ENCODE data around the gene TKT. TPM values are rescaled to one million over a fixed set of nuclear protein-coding genes. Genes with fewer than 3 reads are reported as not detected.
A peak's percentile ranks its signal among the peaks of the same experiment; 100 is the strongest.
"Not testable (repeated sequence)": the region's sequence is repeated elsewhere in the genome, so short reads cannot be mapped to it uniquely, and the experiment has no call there.

The TKT gene
- total RNA-seq, 2 donors from 2014 or later = 48.8 to 62.8 TPM

GRCh38 chr3:53278667-53279066, 22.8 kb upstream of the TKT start:
- no peak overlapping the region for H3K4me3 ChIP-seq
- H3K27ac ChIP-seq = no peak overlapping the region
- H3K36me3 ChIP-seq = peaks cover under 1% of the 10 kb centered on the region
- DNase-seq (ENCODE audit: low spot score) = no peak
- H3K4me1 ChIP-seq = no peaks in the 10 kb centered on the region
- H3K27me3 ChIP-seq = no peaks in the 10 kb centered on the region
- no peak for TF ChIP-seq CTCF (IDR thresholded peaks at IDR 0.05)
- H3K9me3 ChIP-seq = no peaks in the 10 kb centered on the region

GRCh38 chr3:53274938-53275605, 19.2 kb upstream of the TKT start:
- no peak overlapping the region for H3K27ac ChIP-seq
- peaks cover 0 to 11% of the 10 kb centered on the region in 2 donors for H3K4me1 ChIP-seq
- no peak for TF ChIP-seq CTCF (IDR thresholded peaks at IDR 0.05)
- H3K4me3 ChIP-seq = no peak overlapping the region
- H3K9me3 ChIP-seq = no peaks in the 10 kb centered on the region
- H3K27me3 ChIP-seq = no peaks in the 10 kb centered on the region
- no peak for DNase-seq (ENCODE audit: low spot score)
- no peaks in the 10 kb centered on the region for H3K36me3 ChIP-seq

GRCh38 chr3:53273146-53273670, 17.4 kb upstream of the TKT start:
- TF ChIP-seq CTCF (IDR thresholded peaks at IDR 0.05) = no peak
- H3K4me1 ChIP-seq = peaks cover 0 to 24% of the 10 kb centered on the region in 2 donors
- no peaks in the 10 kb centered on the region for H3K27me3 ChIP-seq
- no peaks in the 10 kb centered on the region for H3K36me3 ChIP-seq
- DNase-seq (ENCODE audit: low spot score) = no peak
- H3K27ac ChIP-seq = no peak overlapping the region
- H3K4me3 ChIP-seq = no peak overlapping the region
- H3K9me3 ChIP-seq = no peaks in the 10 kb centered on the region

GRCh38 chr3:53269888-53270880, 14.4 kb upstream of the TKT start:
- Histone ChIP-seq H3K9me3 (no peaks in the 10 kb centered on the region), H3K4me1 (peaks cover 0 to 25% of the 10 kb centered on the region in 2 donors), H3K36me3 (no peaks in the 10 kb centered on the region), H3K4me3 (no peak overlapping the region), H3K27ac (peak overlapping the region; percentile 79 to 90), H3K27me3 (no peaks in the 10 kb centered on the region)
- DNase-seq (ENCODE audit: low spot score) = peak; percentile 97
- peak in 1 of 2 donors; percentile 17 for TF ChIP-seq CTCF (IDR thresholded peaks at IDR 0.05)

GRCh38 chr3:53269193-53269592, 13.4 kb upstream of the TKT start:
- DNase-seq (ENCODE audit: low spot score); H3K27me3 ChIP-seq; H3K36me3 ChIP-seq; H3K4me3 ChIP-seq; H3K9me3 ChIP-seq: not testable (repeated sequence)
- Histone ChIP-seq H3K4me1 (peaks cover 0 to 29% of the 10 kb centered on the region in 2 donors), H3K27ac (peak overlapping the region; percentile 79 to 90)

- Histone ChIP-seq H3K4me3 (no peak overlapping the region), H3K9me3 (no peaks in the 10 kb centered on the region), H3K36me3 (no peaks in the 10 kb centered on the region), H3K27me3 (no peaks in the 10 kb centered on the region), H3K27ac (no peak overlapping the region), H3K4me1 (peaks cover 0 to 29% of the 10 kb centered on the region in 2 donors)
- no peak for DNase-seq (ENCODE audit: low spot score)
- TF ChIP-seq CTCF (IDR thresholded peaks at IDR 0.05) = no peak
Measured at GRCh38 chr3:53267766-53268165, 11.9 kb upstream of the TKT start.
